ENCODE data around the gene CDH4.

Gene CDH4

GRCh38 chr20:61360940-61361339 lies 108.9 kb downstream of the CDH4 start:
- DNase-seq, result peak; percentile 8

- DNase-seq, result peak; percentile 57
These were observed 109.4 kb downstream of the CDH4 start for GRCh38 chr20:61361501-61361900.

- peak; percentile 38 for DNase-seq
These were observed 112.1 kb downstream of the CDH4 start for GRCh38 chr20:61364147-61364546.

- peak; percentile 36 for DNase-seq
These were observed 114.9 kb downstream of the CDH4 start for GRCh38 chr20:61366914-61367313.

GRCh38 chr20:61369731-61370520 lies 117.9 kb downstream of the CDH4 start:
- peak; percentile 53 for DNase-seq

- peak; percentile 21 for DNase-seq
These were observed 118.8 kb downstream of the CDH4 start for GRCh38 chr20:61370841-61371303.

- DNase-seq, result peak; percentile 42
These were observed 119.6 kb downstream of the CDH4 start for GRCh38 chr20:61371501-61372136.

GRCh38 chr20:61372137-61373054 lies 120.3 kb downstream of the CDH4 start:
- peak; percentile 25 for DNase-seq

GRCh38 chr20:61373055-61373399 lies 121.0 kb downstream of the CDH4 start:
- DNase-seq, result peak; percentile 33

GRCh38 chr20:61373956-61374545 lies 122.0 kb downstream of the CDH4 start:
- peak; percentile 50 for DNase-seq

GRCh38 chr20:61376541-61377240 lies 124.6 kb downstream of the CDH4 start:
- peak; percentile 10 for DNase-seq

GRCh38 chr20:61378694-61379355 lies 126.8 kb downstream of the CDH4 start:
- no peak for DNase-seq

- peak; percentile 4 for DNase-seq
These were observed 128.0 kb downstream of the CDH4 start for GRCh38 chr20:61379898-61380544.

GRCh38 chr20:61380545-61380915 lies 128.5 kb downstream of the CDH4 start:
- DNase-seq, result no peak

GRCh38 chr20:61382194-61382593 lies 130.1 kb downstream of the CDH4 start:
- DNase-seq, result no peak

GRCh38 chr20:61385296-61385695 lies 133.2 kb downstream of the CDH4 start:
- DNase-seq, result no peak

GRCh38 chr20:61385731-61386130 lies 133.7 kb downstream of the CDH4 start:
- no peak for DNase-seq

GRCh38 chr20:61387204-61387953 lies 135.3 kb downstream of the CDH4 start:
- DNase-seq, result no peak

GRCh38 chr20:61387954-61388348 lies 135.9 kb downstream of the CDH4 start:
- DNase-seq, result no peak

GRCh38 chr20:61389077-61389476 lies 137.0 kb downstream of the CDH4 start:
- no peak for DNase-seq
